Pancreas (tissue), 10 donors: ENCODE results near the gene GATA2. TPM values are rescaled to one million over a fixed set of nuclear protein-coding genes. Genes with fewer than 3 reads are reported as not detected.

Source experiments
- ATAC-seq, 4 donors: fragments of 200-7000 bp; cut with Tn5 transposase; one replicate each; pipeline versions ENCODE4 v1.8.0 to v1.9.1; 2020; ENCODE audit warnings: mild to moderate bottlenecking in 4 of 4, moderate library complexity in 4 of 4
- DNase-seq, 6 donors: peaks; one replicate each; pipeline ENCODE4 v3.0.0-alpha.2; 2020
- FAIRE-seq: peaks from 2 replicates; lab custom pipeline; 2012; peaks lifted over from hg19 to GRCh38; lab: Jason Lieb, UNC
- H3K27ac ChIP-seq, 4 donors: fragments of 200-600 bp; sonication (generic); 1 replicate in 3 of 4; 2 replicates in 1 of 4; pipeline versions ENCODE4 v1.5.0 to v1.8.0; 2020
- H3K27me3 ChIP-seq, 4 donors: fragments of 200-600 bp; one replicate each; pipeline ENCODE4 v1.8.0; 2021
- H3K36me3 ChIP-seq, 3 donors: fragments of 200-600 bp; sonication (generic) in 1 of 3; one replicate each; pipeline versions ENCODE4 v1.5.0 to v1.8.0; 2020 to 2021
- H3K4me1 ChIP-seq, 3 donors: fragments of 200-600 bp; one replicate each; pipeline ENCODE4 v1.8.0; 2021
- H3K4me3 ChIP-seq, 4 donors: fragments of 200-600 bp; sonication (generic) in 2 of 4; one replicate each; pipeline versions ENCODE4 v1.5.0 to v1.8.0; 2020 to 2021
- H3K9me3 ChIP-seq, 4 donors: fragments of 200-600 bp; one replicate each; pipeline ENCODE4 v1.8.0; 2021
- CTCF ChIP-seq, 4 donors: fragments of 200-600 bp; sonication (generic) in 3 of 4; IDR thresholded peaks; one replicate each; pipeline versions ENCODE4 v1.5.0 to v1.8.0; 2021; ENCODE audit warnings: antibody characterized with exemption in 4 of 4
- WGBS, 2 donors: extraction: QIAGEN DNeasy Blood & Tissue Kit; methylation state at CpG; one replicate each; pipeline ENCODE4 v1.1.7; 2013; 5-methylcytosine and 5-hydroxymethylcytosine counted together
- intact Hi-C, 3 donors: fragments of 100-400 bp; cut with DNase I; formaldehyde crosslinking; loops; one replicate each; pipeline versions ENCODE4 v1.11.1 to v1.14.2; 2022
- polyA plus RNA-seq, 2 donors: library from polyadenylated mRNA; stranded (reverse); fragments of 200-250 nt; gene quantifications; one replicate each; pipeline ENCODE4 v1.2.3, GENCODE V29; 2013
- total RNA-seq, 6 donors: library from RNA; stranded (reverse); fragmentation: NEBNext Ultra II Directional in 4 of 6; extraction: Animal tissue kit (Norgen Biotek cat#: 25700) in 4 of 6; gene quantifications; one replicate each; pipeline versions ENCODE4 v1.2.1 to v1.2.4, GENCODE V29; 2021 to 2023
- donor health status: healthy with polysubstance abuse.
- donor health status: DM: no; HTN: no; CAD: no; lungs with moderate emphysema.
- donor health status: DM: no; HTN: no; CAD: no.
- donor health status: control.
- donor health status: control.
- donor health status: Bipolar disorder and iron deficiency.
- donor health status: DM: yes; HTN: yes; CAD: no.
- donor health status: DM: no; HTN: no; CAD: no.
- donor health status: DM: no; HTN: no; CAD: no.
- donor health status: DM: yes; HTN: yes; CAD: no.

The GATA2 gene
- total and polyA plus RNA-seq, 8 donors = 6.2 to 17.1 (median 11.1) TPM

GRCh38 chr3:128478576-128479506, 14.2 kb downstream of the GATA2 start:
- FAIRE-seq (no peak), ATAC-seq (no peak), DNase-seq (peak in 1 of 6 donors; percentile 10)
- intact Hi-C loops = no loop called here
- H3K9me3 ChIP-seq = no peaks in the 10 kb centered on the region
- no peaks in the 10 kb centered on the region for H3K27me3 ChIP-seq
- H3K4me3 ChIP-seq = no peak overlapping the region
- H3K36me3 ChIP-seq = no peaks in the 10 kb centered on the region
- TF ChIP-seq CTCF (IDR thresholded peaks at IDR 0.05) = no peak
- H3K27ac ChIP-seq = no peak overlapping the region
- WGBS, 2 donors = 71 to 86% methylated on average over 11 of the region's 11 CpGs
- no peaks in the 10 kb centered on the region for H3K4me1 ChIP-seq

GRCh38 chr3:128476659-128477058, 16.3 kb downstream of the GATA2 start:
- Histone ChIP-seq H3K27ac (no peak overlapping the region), H3K27me3 (no peaks in the 10 kb centered on the region), H3K9me3 (no peaks in the 10 kb centered on the region), H3K4me3 (no peak overlapping the region), H3K36me3 (no peaks in the 10 kb centered on the region), H3K4me1 (peaks cover 3 to 5% (median 3%) of the 10 kb centered on the region in 3 donors)
- intact Hi-C loops = no loop called here
- 86 to 93% methylated on average over 5 of the region's 5 CpGs for WGBS, 2 donors
- no peak for ATAC-seq
- FAIRE-seq = no peak
- no peak for DNase-seq
- TF ChIP-seq CTCF (IDR thresholded peaks at IDR 0.05) = no peak

GRCh38 chr3:128475355-128475754, 17.6 kb downstream of the GATA2 start:
- Histone ChIP-seq H3K4me1 (peaks cover 3 to 5% (median 3%) of the 10 kb centered on the region in 3 donors), H3K9me3 (no peaks in the 10 kb centered on the region), H3K36me3 (no peaks in the 10 kb centered on the region), H3K27me3 (no peaks in the 10 kb centered on the region), H3K27ac (no peak overlapping the region), H3K4me3 (no peak overlapping the region)
- TF ChIP-seq CTCF (IDR thresholded peaks at IDR 0.05) = no peak
- intact Hi-C loops = no loop called here
- DNase-seq = peak in 1 of 6 donors; percentile 59
- no peak for ATAC-seq
- FAIRE-seq = no peak
- WGBS, 2 donors = 92% methylated on average over 8 of the region's 8 CpGs

GRCh38 chr3:128473737-128474136, 19.3 kb downstream of the GATA2 start:
- ATAC-seq = no peak
- intact Hi-C loops = no loop called here

More at GRCh38 chr3:128473737-128474136, 19.3 kb downstream of the GATA2 start:
- H3K36me3 ChIP-seq = no peaks in the 10 kb centered on the region
- no peak for TF ChIP-seq CTCF (IDR thresholded peaks at IDR 0.05)
- H3K4me1 ChIP-seq = peaks cover 3 to 5% (median 3%) of the 10 kb centered on the region in 3 donors
- no peaks in the 10 kb centered on the region for H3K27me3 ChIP-seq
- FAIRE-seq (no peak), DNase-seq (no peak)
- 59 to 61% methylated on average over 4 of the region's 4 CpGs for WGBS, 2 donors
- H3K4me3 ChIP-seq = no peak overlapping the region
- H3K27ac ChIP-seq = peak overlapping the region in 1 of 4 donors; percentile 39
- no peaks in the 10 kb centered on the region for H3K9me3 ChIP-seq
